H1 (cell line): ENCODE results near the gene HMCN2. TPM values are rescaled to one million over a fixed set of nuclear protein-coding genes. Genes with fewer than 3 reads are reported as not detected.

Experiments
- ASH2L ChIP-seq: fragments of 200-600, 300-600 bp; sonication (generic); IDR thresholded peaks from one replicate; pipeline ENCODE4 v1.7.1; 2017; ENCODE audit warnings: low read length
- BCL11A ChIP-seq, 2 experiments: IDR thresholded peaks; one replicate each; pipeline ENCODE4 v1.6.1; 2011; ENCODE audit warnings: low read depth in 2 of 2, low read length in 2 of 2, mild to moderate bottlenecking in 2 of 2
- CBX8 ChIP-seq: fragments of 300-800, 300-1000 bp; sonication (generic); IDR thresholded peaks from 2 replicates; pipeline ENCODE4 v1.7.1; 2016; ENCODE audit warnings: low read depth, low read length, borderline replicate concordance
- CHD7 ChIP-seq: fragments of 300-600 bp; sonication (generic); IDR thresholded peaks from 2 replicates; pipeline ENCODE4 v1.7.1; 2012; ENCODE audit warnings: low read length, moderate library complexity, mild to moderate bottlenecking, inconsistent platforms; ENCODE audit not compliant: insufficient replicate concordance
- CTBP2 ChIP-seq: IDR thresholded peaks from 2 replicates; pipeline ENCODE4 v1.7.0; 2011; ENCODE audit warnings: borderline replicate concordance, mild to moderate bottlenecking, moderate library complexity, mixed read lengths, low read length; ENCODE audit not compliant: insufficient read depth, insufficient read length
- NANOG ChIP-seq: IDR thresholded peaks from 2 replicates; pipeline ENCODE4 v1.6.1; 2011; ENCODE audit warnings: low read length, low read depth, mild to moderate bottlenecking, inconsistent platforms; ENCODE audit not compliant: insufficient read depth, poor library complexity, severe bottlenecking
- RAD21 ChIP-seq, 2 experiments: IDR thresholded peaks in 1 of 2; conservative IDR thresholded peaks in 1 of 2; 2 replicates each; pipeline ENCODE4 v1.6.1; 2011; ENCODE audit warnings: low read depth in 2 of 2, low read length in 2 of 2, improper control_type of control experiment in 1 of 2, inconsistent platforms in 1 of 2, mild to moderate bottlenecking in 1 of 2, moderate library complexity in 1 of 2
- SIX5 ChIP-seq: IDR thresholded peaks from 2 replicates; pipeline ENCODE4 v1.6.1; 2011; ENCODE audit warnings: mild to moderate bottlenecking, low read depth, low read length
- SP4 ChIP-seq: IDR thresholded peaks from 2 replicates; pipeline ENCODE4 v1.6.1; 2012; ENCODE audit warnings: low read length, inconsistent platforms
- TEAD4 ChIP-seq: IDR thresholded peaks from 2 replicates; pipeline ENCODE4 v1.6.1; 2012; ENCODE audit warnings: low read depth, low read length, inconsistent platforms, mixed read lengths
- polyA plus RNA-seq, 7 experiments: library from polyadenylated mRNA; depleted of rRNA in 3 of 7; stranded (reverse) in 5 of 7; unstranded in 2 of 7; fragments of >200 nt in 5 of 7; fragments of 200-250 nt in 2 of 7; gene quantifications; 1 replicate in 5 of 7; 2 replicates in 1 of 7; 4 replicates in 1 of 7; pipeline versions ENCODE4 v1.2.1 to v1.2.3, GENCODE V29; 2011 to 2013; ENCODE audit warnings: missing spikeins in 2 of 7, mixed read lengths in 2 of 7
- total RNA-seq: library from RNA; stranded (reverse); fragmentation: NEBNext Ultra II Directional; extraction: Animal tissue kit (Norgen Biotek cat#: 25700); gene quantifications from 2 replicates; pipeline ENCODE4 v1.2.1, GENCODE V29; 2021
- TF ChIP-seq, protein P1 (sequence below): IDR thresholded peaks from 2 replicates; pipeline ENCODE4 v1.6.1; 2012; ENCODE audit warnings: inconsistent platforms

The HMCN2 gene
- total and polyA plus RNA-seq, 2 of the 8 experiments (the other 6 are each of a cell fraction or from before 2014, with no cell fraction given) = 5.0 to 9.1 TPM

- no peak for TF ChIP-seq CHD7
- TF ChIP-seq TEAD4 = no peak
- TF ChIP-seq NANOG = no peak
- no peak for TF ChIP-seq RAD21 (IDR thresholded peaks at IDR 0.05 in 1 of 2, conservative IDR thresholded peaks at IDR 0.05 in 1 of 2; ENCODE audit: low read depth in 2 of 2, low read length in 2 of 2)
- TF ChIP-seq CTBP2 = no peak
- TF ChIP-seq BCL11A (IDR thresholded peaks at IDR 0.05; ENCODE audit: low read depth in 2 of 2, low read length in 2 of 2) = no peak
- TF ChIP-seq SP4 = no peak
- TF ChIP-seq CBX8 = no peak
- TF ChIP-seq ASH2L = no peak
- TF ChIP-seq, protein P1, sequence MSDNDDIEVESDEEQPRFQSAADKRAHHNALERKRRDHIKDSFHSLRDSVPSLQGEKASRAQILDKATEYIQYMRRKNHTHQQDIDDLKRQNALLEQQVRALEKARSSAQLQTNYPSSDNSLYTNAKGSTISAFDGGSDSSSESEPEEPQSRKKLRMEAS = no peak
- no peak for TF ChIP-seq SIX5
Observed at GRCh38 chr9:130337784-130338380, 72.3 kb downstream of the HMCN2 start (continued).
